ENCODE results near the gene ADTRP.
A peak's percentile ranks its signal among the peaks of the same experiment; 100 is the strongest.
"Not testable (repeated sequence)": the region's sequence is repeated elsewhere in the genome, so short reads cannot be mapped to it uniquely, and the experiment has no call there.

Gene ADTRP

DNA sequence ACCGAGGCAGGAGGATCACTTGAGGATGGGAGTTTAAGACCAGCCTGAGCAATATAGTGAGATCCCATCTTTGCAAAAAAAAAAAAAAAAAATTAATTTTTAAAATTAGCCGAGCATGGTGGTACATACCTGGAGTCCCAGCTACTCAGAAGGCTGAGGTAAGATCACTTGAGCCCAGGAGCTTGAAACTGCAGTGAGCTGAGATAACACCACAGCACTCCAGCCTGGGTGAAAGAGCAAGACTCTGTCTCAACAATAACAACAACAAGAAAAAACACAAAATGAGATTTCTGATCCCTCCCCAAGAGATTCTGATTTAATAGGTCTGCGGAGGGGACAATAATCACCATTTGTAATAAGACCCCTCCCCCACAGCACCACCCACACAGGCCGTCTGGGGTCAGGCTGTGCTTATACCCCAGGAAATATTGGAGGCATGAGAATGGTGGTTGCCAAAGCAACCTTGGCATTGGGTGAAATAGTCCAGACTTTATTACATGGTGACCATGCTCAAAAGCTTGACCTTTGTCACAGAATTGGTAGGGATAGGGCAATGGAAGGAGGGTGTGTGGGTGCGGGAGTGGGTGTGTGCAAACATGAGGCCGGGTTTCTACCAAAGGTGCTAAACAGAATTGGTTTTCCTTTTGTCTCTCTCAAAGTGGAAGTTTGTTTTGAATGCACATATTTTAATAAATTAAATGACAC lies 24.4 kb upstream of the ADTRP start:
- DNase-seq: no peak

DNA sequence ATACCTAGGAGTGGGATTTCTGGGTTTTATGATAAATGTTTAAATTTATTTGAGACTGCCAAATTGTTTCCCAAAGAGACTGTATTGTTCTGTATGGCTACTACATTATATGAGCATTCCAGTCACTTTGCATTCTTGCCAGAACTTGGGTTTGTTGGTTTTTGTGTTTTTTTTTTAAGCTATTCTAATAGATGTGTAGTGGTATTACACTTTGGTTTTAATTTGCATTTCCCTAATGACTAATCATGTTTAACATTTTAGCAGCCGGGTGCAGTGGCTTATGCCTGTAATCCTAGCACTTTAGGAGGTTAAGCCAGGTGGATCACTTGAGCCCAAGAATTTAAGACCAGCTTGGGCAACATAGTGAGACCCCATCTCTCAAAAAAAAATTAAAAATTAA lies 21.9 kb upstream of the ADTRP start:
- not testable (repeated sequence) for DNase-seq

DNA sequence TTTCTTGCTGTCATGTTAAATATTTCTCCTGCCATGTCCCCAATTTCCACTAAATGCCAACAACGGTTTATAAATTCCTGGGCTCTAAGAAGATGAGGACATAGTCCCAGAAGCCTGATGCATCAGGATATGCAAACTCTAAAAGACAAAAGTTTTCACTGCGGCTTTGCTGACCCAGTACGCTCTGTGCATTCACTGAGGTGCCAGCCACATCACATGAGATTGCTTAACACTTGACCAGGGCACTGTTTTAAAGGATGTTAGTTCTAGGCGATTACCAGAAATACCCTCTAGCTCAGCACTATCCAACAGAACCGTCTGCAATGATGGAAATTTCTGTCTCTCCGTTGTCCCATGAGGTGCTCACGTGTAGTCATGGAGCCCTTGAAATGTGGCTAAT lies 19.9 kb upstream of the ADTRP start:
- no peak for DNase-seq

DNA sequence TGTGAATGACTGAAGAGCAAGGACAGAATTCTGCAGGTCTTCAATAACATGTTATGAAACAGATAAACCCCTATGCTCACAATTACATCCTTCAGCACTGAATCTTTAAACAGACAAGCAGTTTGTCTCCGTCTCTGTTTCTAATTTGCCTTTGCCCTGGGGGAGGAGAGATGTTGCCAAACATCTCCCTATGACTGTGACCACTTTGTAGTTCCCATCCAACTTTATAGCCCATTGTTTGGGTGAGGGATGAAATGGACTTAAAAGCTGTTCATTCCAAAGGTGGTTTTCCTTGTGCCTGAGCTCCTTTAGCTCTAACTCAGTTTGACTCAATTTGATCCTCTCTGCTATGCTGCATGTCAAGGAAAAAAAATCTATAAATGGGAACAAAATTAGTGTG lies 19.5 kb upstream of the ADTRP start:
- no peak for DNase-seq

DNA sequence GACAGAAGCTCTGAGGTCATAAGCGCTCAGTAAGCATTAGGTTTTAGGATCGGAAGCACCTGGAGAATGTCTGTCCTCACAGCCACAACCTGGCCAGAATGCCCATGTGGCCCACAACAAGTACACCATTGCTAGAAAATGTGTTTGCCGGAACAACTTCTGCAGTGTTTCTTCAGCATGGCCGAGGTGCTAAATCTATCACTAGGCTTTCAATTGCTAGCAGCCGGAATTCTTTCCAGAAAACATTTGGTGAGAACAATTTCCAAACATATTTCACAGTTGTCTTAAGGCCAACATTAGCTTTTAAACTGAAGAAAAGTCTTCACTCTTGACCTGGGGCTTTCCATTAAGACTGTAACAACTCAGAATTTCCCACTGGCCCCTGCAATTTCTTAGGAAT lies 18.2 kb upstream of the ADTRP start:
- DNase-seq: no peak

DNA sequence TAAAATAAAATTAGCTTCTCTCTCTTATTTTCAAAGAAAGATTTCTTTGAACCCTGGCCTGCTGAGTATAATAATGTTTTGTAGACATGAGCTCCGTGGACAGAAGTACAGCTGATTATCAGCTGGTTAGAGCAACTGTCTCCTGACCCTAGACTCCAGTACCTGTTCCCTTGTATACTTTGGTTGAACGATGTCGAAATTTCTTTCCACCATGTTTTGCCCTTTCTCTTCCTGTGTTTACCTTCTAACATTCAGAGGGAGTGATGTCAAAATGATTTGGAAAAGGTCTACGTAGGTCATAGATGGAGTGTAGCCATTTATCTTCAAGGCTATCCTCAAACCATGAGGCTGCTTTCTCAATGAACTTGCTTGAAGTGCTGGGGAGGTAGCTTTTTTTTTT lies 16.8 kb upstream of the ADTRP start:
- DNase-seq: no peak

DNA sequence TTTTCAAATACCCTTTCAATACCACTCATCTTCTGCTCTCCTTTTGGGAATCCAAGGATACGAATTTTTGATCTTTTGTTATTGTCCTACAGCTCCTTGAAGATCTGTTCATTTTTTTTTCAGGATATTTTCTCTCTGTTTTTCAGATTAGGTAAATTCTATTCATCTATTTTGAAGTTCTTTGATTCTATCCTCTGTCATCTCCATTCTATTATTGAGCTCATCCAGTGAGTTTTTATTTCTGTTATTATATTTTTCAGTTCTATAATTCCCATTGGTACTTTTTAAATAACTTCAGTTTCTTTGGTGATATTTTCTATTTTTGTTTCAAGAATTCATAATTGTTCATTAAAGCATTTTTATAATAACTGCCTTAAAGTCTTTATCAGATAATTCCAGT lies 14.7 kb upstream of the ADTRP start:
- no peak for DNase-seq

DNA sequence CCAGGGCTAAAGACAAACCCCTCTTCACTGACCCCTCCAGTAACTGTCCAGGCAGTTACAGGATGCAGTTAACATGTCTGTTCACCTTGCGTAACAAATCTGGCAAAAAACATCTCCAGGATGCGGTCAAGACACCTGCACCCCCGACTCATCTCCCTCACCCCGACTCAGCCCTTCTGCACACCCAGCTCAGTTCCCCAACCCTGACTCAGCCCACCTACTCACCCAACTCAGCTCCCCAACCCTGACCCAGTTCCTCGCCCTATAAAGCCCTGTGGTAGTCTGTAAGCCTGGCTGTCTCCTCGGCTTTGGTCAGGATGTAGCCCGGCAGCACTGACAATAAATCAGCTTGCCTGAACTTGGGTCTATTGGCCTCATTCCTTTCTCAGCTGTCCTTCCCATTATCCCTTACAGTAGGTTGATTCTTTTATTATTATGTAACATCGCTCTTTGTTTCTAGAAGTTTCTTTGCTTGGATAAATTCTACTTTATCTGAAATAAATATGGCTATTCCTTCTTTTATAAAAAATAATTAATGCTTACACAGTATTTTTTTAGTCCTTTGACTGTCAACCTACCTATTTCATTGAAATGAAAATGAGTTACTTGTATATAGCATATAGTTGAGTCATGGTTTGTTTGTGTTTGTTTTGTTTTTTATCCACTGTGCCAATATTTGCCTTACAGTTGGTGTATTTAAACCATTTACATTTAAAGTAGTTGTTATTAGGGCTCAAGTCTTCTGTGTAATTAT lies 12.9 kb upstream of the ADTRP start:
- no peak for DNase-seq

DNA sequence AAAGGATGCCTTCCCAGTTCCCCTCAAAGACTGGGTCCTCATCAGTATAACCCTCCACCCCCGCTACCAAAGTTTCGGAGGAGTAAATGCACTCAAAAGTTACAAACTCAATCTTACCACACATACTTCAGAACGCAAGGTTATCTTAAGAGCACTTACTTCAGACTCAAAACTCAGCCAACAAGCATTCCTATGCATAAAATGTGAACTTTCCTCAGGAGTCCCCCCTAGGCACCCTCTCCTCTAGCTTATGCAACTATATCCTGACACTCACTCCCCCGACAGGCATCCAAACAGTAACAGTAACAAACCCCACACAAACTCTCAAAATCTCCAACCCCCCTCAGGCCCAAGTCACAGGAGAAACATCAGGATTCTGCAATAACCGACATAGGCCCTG lies 11.1 kb upstream of the ADTRP start:
- DNase-seq: no peak

DNA sequence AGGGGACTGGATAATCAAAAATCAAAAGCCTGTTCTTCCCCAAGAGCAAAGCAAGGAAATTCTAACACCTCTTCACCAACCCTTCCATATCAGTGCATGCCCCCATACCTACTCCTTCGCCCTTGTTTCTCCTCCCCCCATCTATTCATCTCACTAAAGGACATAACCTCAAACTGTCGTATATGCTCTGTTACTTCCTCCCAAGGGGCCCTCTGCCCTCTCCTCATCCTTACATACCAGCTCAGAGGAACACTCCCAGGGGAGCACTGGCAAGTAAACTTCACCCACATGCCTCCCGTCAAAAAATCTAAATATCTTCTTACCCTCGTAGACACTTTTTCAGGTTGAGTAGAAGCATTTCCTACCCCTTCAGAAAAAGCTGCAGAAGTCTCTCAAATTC lies 9.4 kb upstream of the ADTRP start:
- DNase-seq: no peak

DNA sequence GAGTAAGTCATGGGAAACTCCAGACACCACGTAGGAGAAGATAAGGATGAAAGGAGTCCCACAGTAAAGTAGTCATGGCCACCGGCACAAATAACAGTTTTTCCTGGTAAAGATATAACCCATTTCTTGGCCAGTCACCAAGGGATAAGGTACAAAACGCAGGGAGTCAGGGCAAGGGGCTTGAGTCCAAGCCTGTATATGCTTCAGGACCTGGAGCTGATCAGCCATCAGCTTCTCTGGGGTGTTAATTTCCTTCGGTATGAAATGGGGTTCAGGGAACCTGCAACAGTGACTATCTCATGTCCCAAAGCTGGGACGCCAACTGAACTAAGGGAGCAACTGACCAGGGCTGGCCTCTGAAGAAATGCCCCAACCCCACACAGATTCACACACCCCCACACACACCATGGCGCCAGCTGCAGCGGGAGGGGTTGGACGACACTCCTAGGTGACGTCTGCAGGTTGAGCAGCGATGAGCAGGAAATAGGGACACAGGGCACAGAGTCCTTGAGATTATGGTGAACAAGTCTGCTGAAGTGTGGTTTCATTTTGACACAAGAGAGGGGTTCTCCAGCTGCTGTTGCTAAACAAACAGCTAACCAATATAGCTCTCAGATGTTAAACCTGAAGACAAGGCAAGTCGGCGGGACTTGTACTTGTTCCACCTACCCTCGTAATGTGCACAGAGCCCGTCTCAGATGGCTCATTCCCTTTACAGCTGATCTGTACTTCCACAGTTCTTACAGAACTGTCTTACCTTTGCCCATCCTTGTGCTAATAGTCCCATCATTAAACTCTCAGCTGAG lies 7.4 kb upstream of the ADTRP start:
- peak in 1 of 2 experiments; percentile 11 for DNase-seq

DNA sequence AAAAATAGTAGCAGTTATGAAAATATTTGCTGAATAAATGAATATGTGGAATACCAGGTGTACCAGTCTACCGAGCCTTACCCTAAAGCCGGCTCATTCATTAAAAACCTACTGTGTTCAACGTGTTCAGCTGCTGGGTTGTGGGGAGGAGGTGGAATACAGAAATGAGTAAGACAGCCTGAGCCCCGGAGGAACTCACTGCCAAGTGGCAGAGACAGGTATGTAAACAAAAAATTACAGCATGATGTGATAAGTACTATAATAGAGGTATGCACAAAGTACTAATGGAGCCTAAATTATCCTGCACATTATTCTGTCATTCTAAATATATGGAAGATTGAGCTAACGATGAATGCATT lies 6.8 kb upstream of the ADTRP start:
- DNase-seq: no peak

DNA sequence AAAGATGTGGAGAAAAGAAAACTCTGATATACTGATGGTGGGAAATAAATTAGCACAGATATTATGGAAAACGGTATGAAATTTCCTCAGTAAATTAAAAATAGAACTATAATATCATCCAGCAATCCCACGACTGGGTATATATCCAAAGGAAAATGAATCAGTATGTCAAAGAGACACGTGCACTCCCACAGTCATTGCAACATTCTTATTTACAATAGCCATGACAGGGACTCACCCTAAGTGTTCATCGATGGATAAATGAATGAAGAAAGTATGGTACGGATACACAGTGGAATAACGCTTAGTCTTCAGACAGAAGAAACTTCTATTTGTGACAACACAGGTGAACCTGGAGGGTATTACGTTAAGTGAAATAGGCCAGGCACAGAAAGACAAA lies 5.7 kb upstream of the ADTRP start:
- no peak for DNase-seq

DNA sequence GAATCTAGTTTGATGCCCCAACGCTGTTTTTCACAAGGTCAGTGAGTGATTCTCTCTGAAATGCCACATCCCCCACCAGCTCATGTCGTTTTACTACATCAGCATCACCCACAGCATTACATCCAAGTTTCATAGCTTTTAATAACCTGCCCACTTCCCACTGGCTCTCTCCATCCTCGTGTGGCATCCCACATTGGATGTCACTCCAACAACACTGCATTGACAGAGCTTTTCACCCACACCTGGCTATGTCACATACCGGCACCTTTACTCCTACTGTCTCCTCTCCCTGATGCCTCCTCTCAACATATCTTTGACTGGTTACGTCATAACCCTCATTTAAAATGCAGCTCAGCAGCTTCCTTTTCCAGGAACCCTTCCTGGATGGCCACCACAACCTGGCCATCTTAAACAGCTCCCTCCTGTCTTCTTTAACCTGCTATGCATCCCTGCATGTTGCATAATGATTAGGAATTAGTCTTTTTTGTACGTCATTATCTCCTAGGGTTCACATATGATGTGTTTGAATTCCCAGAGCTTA lies 5.0 kb upstream of the ADTRP start:
- DNase-seq: no peak

DNA sequence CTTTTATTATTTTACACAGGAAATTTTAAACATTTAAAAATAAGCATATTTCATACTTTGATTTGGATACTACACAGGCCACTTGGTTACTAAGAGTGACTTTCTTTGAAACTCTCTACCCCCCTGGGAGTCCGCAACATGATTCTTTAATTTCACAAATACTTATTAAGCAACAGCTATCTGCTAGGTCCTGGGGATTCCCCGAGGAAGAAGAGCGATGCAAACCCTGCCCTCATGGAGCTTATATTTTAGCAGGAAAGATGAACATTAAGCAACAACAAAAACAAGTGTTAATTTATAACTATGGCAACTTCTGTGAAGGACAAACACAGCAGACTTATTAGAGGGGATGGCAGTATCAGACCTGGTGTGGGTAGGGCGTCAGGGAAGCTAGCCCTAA lies 3.9 kb upstream of the ADTRP start:
- no peak for DNase-seq

DNA sequence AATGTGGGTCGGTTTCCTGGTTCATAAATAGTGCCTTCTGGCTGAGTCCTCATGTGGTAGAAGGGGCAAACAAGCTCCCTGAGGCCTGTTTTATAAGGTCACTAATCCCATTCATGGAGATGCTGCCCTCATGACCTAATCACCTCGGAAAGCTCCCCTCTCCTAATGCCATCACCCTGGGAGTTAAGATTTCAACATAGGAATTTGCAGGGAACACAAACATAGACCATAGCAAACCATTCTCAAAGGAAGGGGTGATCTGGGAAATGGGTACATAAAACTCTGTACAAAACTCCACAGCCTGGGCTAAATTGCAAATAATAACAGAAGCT lies 1.5 kb upstream of the ADTRP start:
- no peak for DNase-seq

DNA sequence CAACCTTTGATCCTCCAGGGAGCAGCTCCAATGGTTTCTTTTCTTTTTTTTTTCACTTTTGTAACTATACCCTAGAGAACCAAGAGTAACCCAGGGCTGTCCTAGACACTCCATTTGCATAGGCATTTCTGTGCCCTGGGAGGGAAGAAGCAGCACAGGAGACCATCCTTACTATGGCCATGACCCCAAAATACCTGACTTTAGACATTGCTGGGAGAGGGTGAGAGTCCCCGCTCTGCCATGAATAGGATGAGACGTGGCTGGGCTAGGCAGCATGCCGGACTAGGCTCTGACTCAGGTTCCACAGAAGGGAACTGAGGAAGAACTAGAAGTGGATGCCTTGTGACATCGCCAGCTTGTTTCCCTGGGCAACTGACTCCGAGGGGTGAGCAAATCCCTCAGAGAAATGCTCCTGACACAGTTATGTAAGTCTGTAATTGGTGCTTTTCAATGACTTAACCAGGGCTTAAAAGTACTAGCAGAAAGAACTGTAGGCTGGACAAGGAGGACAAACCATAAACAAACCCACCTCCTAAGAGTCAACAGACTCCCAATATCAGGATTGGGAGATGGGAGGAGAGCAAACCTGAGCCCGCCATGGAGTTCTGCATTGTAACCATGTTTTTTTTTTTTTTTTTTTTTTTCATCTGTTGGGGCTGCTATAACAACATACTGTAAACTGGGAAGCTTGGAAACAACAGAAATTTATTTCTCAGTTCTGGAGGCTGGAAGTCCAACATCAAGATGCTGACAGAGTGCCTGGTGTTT lies 910 bp upstream of the ADTRP start:
- no peak for DNase-seq

DNA sequence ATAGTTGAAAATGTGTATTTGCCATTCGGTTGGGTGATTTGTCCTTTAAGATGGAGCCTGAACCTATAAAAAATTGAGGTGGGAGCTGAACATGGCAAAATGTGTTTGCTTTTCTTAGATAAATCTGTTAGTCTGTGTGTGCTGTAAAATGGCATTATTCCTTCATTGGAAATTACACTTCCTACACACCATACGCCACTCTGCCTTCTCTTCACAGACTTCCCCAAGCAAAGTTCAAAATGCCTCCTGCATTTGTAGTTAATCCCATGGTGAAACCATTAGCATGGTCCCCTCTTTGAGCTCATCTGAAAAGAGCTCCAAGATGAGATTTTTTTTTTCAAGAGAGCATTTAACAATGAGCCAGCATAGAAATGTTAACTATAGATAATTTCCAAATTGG lies 567 bp downstream of the ADTRP start:
- DNase-seq: no peak

DNA sequence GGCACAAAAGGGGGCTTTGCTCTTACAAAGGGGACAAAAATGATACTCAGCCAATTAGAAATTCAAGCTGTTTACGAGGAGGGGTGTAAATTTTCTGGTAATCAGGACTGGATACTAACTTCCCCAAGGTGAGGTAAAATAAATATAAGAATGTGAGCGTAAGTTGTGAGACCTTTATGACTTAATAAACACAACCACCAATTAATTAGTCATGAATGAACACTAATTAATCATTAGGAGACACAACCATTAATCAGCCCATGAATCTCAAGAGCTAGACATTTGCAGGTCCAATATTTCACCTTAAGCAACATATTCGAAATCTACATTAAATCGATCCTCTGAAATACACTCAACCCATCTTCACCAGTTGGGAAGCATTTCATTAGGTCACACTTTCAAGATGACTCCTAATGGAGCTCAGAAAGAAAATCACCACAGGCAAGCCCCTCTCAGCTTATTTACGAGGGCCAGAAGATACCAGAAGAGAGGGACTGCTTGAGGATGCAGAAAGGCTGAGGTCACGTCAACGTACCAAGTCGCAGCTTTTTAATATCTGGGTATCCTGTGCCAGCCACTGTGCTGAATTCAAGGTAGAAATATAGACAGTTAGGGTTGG lies 2.7 kb downstream of the ADTRP start:
- DNase-seq: no peak

DNA sequence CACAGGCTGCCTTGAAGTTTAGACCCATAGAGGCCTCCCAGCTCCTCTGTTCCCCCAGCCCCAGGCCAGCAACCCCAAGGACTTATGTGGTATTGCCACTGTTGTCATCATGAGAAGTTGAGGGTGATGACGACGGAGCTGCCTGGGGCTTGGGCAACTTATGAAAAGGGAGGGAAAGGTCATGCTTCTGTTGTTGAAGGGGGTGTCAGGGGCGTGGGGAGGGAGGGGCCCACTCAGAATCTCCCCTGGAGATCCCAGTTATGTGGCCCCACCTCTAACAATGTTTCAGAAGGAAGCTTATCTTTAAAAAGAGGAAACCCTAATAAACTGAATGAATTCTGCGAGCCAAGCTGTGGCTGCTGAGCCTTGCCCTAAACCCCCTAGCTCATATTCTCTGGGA lies 4.2 kb downstream of the ADTRP start:
- DNase-seq: no peak

DNA sequence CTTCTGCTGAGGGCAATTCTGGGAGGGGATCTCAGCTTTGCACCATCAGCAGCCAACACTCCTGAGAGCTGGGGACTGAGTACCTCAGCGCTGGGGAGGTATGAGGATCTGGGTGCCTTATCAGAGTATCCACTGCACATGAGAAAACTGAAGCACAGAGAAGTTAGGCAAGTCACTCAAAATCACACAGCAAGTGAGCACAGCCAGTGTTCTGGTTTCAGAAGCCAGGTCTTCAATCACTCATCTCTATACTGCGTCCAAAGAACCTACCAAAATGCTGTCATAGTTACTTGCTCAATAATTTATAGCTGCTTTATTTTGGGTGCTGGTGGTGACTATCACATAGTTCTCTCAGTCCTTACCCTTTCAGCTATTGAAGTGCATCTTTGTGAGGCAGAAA lies 5.0 kb downstream of the ADTRP start:
- DNase-seq: no peak

DNA sequence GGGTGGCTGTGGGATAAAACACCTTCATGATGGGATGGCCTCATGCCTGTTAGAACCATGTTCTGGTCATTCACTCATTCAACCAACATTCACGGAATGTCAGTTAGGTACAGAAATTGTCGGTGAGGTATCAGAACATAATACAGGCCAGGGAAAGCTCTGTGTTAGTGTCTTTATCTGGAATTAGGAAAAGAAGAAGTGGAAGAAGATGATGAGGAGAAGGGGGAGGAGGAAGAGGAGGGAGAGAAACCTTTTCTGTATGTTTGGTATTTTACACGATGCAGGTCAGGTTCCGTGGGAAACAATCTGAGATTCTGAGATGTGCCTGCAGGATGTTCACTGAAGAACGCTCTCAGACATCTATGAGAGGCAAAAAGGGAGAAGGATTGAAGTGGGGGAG lies 5.6 kb downstream of the ADTRP start:
- no peak for DNase-seq
